Right lobe of liver (tissue), 6 donors: ENCODE measurements around the gene DPEP2NB. TPM values are rescaled to one million over a fixed set of nuclear protein-coding genes. Genes with fewer than 3 reads are reported as not detected.

ENCODE experiments used
- ATAC-seq, 4 donors: fragments of 200-7000 bp; cut with Tn5 transposase; one replicate each; pipeline ENCODE4 v1.9.1; 2020; ENCODE audit warnings: mild to moderate bottlenecking in 4 of 4, moderate library complexity in 4 of 4
- DNase-seq, 3 donors: peaks; one replicate each; pipeline ENCODE4 v3.0.0-alpha.2; 2020
- H3K27ac ChIP-seq, 3 donors: fragments of 200-600 bp; one replicate each; pipeline ENCODE4 v1.8.0; 2022
- H3K27me3 ChIP-seq, 2 donors: fragments of 200-600 bp; one replicate each; pipeline ENCODE4 v1.8.0; 2022
- H3K36me3 ChIP-seq, 4 donors: fragments of 200-600 bp; sonication (generic) in 1 of 4; one replicate each; pipeline versions ENCODE4 v1.5.1 to v1.8.0; 2017 to 2022; ENCODE audit warnings: control low read depth in 1 of 4
- H3K4me1 ChIP-seq, 4 donors: fragments of 200-600 bp; sonication (generic) in 1 of 4; one replicate each; pipeline versions ENCODE4 v1.5.1 to v1.8.0; 2017 to 2022; ENCODE audit warnings: control low read depth in 1 of 4
- H3K4me3 ChIP-seq, 3 donors: fragments of 200-600 bp; one replicate each; pipeline ENCODE4 v1.8.0; 2022
- H3K9me3 ChIP-seq, 4 donors: fragments of 200-600 bp; sonication (generic) in 1 of 4; one replicate each; pipeline versions ENCODE4 v1.5.1 to v1.8.0; 2017 to 2022; ENCODE audit warnings: control low read depth in 1 of 4
- CTCF ChIP-seq, 4 donors: fragments of 200-600 bp in 3 of 4; fragments of 450-650 bp in 1 of 4; IDR thresholded peaks; one replicate each; pipeline versions ENCODE4 v1.5.1 to v1.8.0; 2016 to 2022; ENCODE audit warnings: antibody characterized with exemption in 4 of 4, mild to moderate bottlenecking in 2 of 4
- POLR2A ChIP-seq: fragments of 450-650 bp; IDR thresholded peaks from one replicate; pipeline ENCODE4 v1.6.1; 2017; ENCODE audit warnings: antibody characterized with exemption, mild to moderate bottlenecking
- WGBS: methylation state at CpG from one replicate; pipeline ENCODE4 v1.1.6; 2018; ENCODE audit warnings: low coverage, low lambda C conversion rate; ENCODE audit not compliant: insufficient coverage; ENCODE audit errors: missing lambda C conversion rate; 5-methylcytosine and 5-hydroxymethylcytosine counted together
- intact Hi-C, 2 donors: fragments of 100-400 bp; cut with DNase I; formaldehyde crosslinking; loops; one replicate each; pipeline versions ENCODE4 v1.11.2 to v1.14.1; 2022
- total RNA-seq, 6 experiments: library from RNA; depleted of rRNA in 2 of 6; stranded (reverse); fragments of >200 nt in 2 of 6; fragmentation: NEBNext Ultra II Directional in 3 of 6; extraction: Animal tissue kit (Norgen Biotek cat#: 25700) in 3 of 6; gene quantifications; one replicate each; pipeline versions ENCODE4 v1.1.0 to v1.2.4, GENCODE V29; 2016 to 2023
- donor health status: DM: no; HTN: yes; CAD: no.
- donor health status: DM: no; HTN: no; CAD: no.
- donor health status: DM: no; HTN: no; CAD: no.
- donor health status: DM: no; HTN: yes; CAD: no.
- donor health status: DM: no; HTN: yes; CAD: no.

DPEP2NB gene
- total RNA-seq, 6 experiments from 2014 or later, result not detected

- DNase-seq, result no peak
- Histone ChIP-seq H3K9me3 (no peaks in the 10 kb centered on the region), H3K4me3 (peak overlapping the region; percentile 79 to 91 (median 88)), H3K27me3 (no peaks in the 10 kb centered on the region), H3K27ac (no peak overlapping the region), H3K4me1 (peaks cover 0 to 19% (median 2%) of the 10 kb centered on the region in 4 donors), H3K36me3 (peaks cover 0 to 4% (median 0%) of the 10 kb centered on the region in 4 donors)
- ATAC-seq, result no peak
- TF ChIP-seq POLR2A (no peak), CTCF (IDR thresholded peaks at IDR 0.05) (no peak)
- intact Hi-C loops, result no loop called here
- 14% methylated on average over 1 of the region's 3 CpGs for WGBS
These were observed 49.0 kb downstream of the DPEP2NB start for GRCh38 chr16:67966549-67967182.

- ATAC-seq, result no peak
- intact Hi-C loops, result no loop called here
- Histone ChIP-seq H3K27me3 (no peaks in the 10 kb centered on the region), H3K27ac (no peak overlapping the region), H3K4me1 (peaks cover 0 to 26% (median 5%) of the 10 kb centered on the region in 4 donors), H3K36me3 (peaks cover 0 to 4% (median 0%) of the 10 kb centered on the region in 4 donors), H3K9me3 (no peaks in the 10 kb centered on the region), H3K4me3 (no peak overlapping the region)
- DNase-seq, result no peak
- TF ChIP-seq CTCF (IDR thresholded peaks at IDR 0.05), result no peak
- TF ChIP-seq POLR2A, result no peak
- 73% methylated on average over 3 of the region's 11 CpGs for WGBS
These were observed 49.8 kb downstream of the DPEP2NB start for GRCh38 chr16:67965668-67966548.

- Histone ChIP-seq H3K36me3 (peaks cover 0 to 4% (median 0%) of the 10 kb centered on the region in 4 donors), H3K4me1 (peaks cover 0 to 30% (median 6%) of the 10 kb centered on the region in 4 donors), H3K27ac (no peak overlapping the region), H3K4me3 (no peak overlapping the region), H3K27me3 (no peaks in the 10 kb centered on the region), H3K9me3 (no peaks in the 10 kb centered on the region)
- 80% methylated on average over 3 of the region's 6 CpGs for WGBS
- DNase-seq, result no peak
- intact Hi-C loops, result no loop called here
- TF ChIP-seq POLR2A (no peak), CTCF (IDR thresholded peaks at IDR 0.05) (no peak)
- ATAC-seq, result no peak
These were observed 51.1 kb downstream of the DPEP2NB start for GRCh38 chr16:67964477-67965131.

GRCh38 chr16:67963662-67964321 is 51.9 kb downstream of the DPEP2NB start:
- H3K27ac ChIP-seq, result no peak overlapping the region

More at GRCh38 chr16:67963662-67964321, 51.9 kb downstream of the DPEP2NB start:
- DNase-seq (peak in 1 of 3 donors; percentile 61), ATAC-seq (no peak)
- H3K9me3 ChIP-seq, result no peaks in the 10 kb centered on the region
- WGBS, result 80% methylated on average over 1 of the region's 32 CpGs
- H3K36me3 ChIP-seq, result peaks cover 0 to 4% (median 0%) of the 10 kb centered on the region in 4 donors
- intact Hi-C loops, result no loop called here
- no peaks in the 10 kb centered on the region for H3K27me3 ChIP-seq
- no peak overlapping the region for H3K4me3 ChIP-seq
- TF ChIP-seq POLR2A, result no peak
- no peak for TF ChIP-seq CTCF (IDR thresholded peaks at IDR 0.05)
- peaks cover 0 to 30% (median 6%) of the 10 kb centered on the region in 4 donors for H3K4me1 ChIP-seq
